NCI-H446 (cell line): ENCODE results near the gene SPOCD1.

Experiments
- DNase-seq, 2 experiments: peaks; one replicate each; lab custom pipeline; 2025; lab: John Stamatoyannopoulos, UW

The SPOCD1 gene

GRCh38 chr1:31771891-31772668, 43.7 kb downstream of the SPOCD1 start:
- DNase-seq, result no peak

- peak; percentile 73 to 94 for DNase-seq
Measured at GRCh38 chr1:31769720-31770390, 46.0 kb downstream of the SPOCD1 start.

- no peak for DNase-seq
Measured at GRCh38 chr1:31768939-31769704, 46.7 kb downstream of the SPOCD1 start.

- DNase-seq, result no peak
Measured at GRCh38 chr1:31768407-31768907, 47.4 kb downstream of the SPOCD1 start.

- DNase-seq, result peak in 1 of 2 experiments; percentile 44
Measured at GRCh38 chr1:31767225-31767624, 48.6 kb downstream of the SPOCD1 start.

GRCh38 chr1:31765516-31765915, 50.3 kb downstream of the SPOCD1 start:
- DNase-seq, result no peak

GRCh38 chr1:31765041-31765467, 50.8 kb downstream of the SPOCD1 start:
- peak; percentile 40 to 72 for DNase-seq

- peak in 1 of 2 experiments; percentile 43 for DNase-seq
Measured at GRCh38 chr1:31764312-31765040, 51.3 kb downstream of the SPOCD1 start, which contains the start of gene ADGRB2. Gene ADGRB2 (minus strand): TSS chr1:31764340. CDS start chr1:31757221, 7,119 bp downstream.

- DNase-seq, result no peak
Measured at GRCh38 chr1:31763671-31764311, 52.0 kb downstream of the SPOCD1 start.

GRCh38 chr1:31762726-31763670, 52.8 kb downstream of the SPOCD1 start:
- peak; percentile 67 to 86 for DNase-seq

- no peak for DNase-seq
Measured at GRCh38 chr1:31762323-31762722, 53.5 kb downstream of the SPOCD1 start.

GRCh38 chr1:31761883-31762282, 53.9 kb downstream of the SPOCD1 start:
- no peak for DNase-seq

- peak in 1 of 2 experiments; percentile 23 for DNase-seq
Measured at GRCh38 chr1:31760471-31761470, 55.1 kb downstream of the SPOCD1 start.

- no peak for DNase-seq
Measured at GRCh38 chr1:31759298-31760023, 56.4 kb downstream of the SPOCD1 start.

- no peak for DNase-seq
Measured at GRCh38 chr1:31758823-31759222, 57.0 kb downstream of the SPOCD1 start.

- DNase-seq, result no peak
Measured at GRCh38 chr1:31757989-31758388, 57.8 kb downstream of the SPOCD1 start.

- DNase-seq, result no peak
Measured at GRCh38 chr1:31757204-31757679, 58.6 kb downstream of the SPOCD1 start.

- no peak for DNase-seq
Measured at GRCh38 chr1:31756578-31756977, 59.2 kb downstream of the SPOCD1 start.
